Measurements from ENCODE around the gene HSBP1L1. TPM values are rescaled to one million over a fixed set of nuclear protein-coding genes. Genes with fewer than 3 reads are reported as not detected.

HSBP1L1 gene
- total RNA-seq, 1 donor from 2014 or later, result 1.3 TPM

DNA sequence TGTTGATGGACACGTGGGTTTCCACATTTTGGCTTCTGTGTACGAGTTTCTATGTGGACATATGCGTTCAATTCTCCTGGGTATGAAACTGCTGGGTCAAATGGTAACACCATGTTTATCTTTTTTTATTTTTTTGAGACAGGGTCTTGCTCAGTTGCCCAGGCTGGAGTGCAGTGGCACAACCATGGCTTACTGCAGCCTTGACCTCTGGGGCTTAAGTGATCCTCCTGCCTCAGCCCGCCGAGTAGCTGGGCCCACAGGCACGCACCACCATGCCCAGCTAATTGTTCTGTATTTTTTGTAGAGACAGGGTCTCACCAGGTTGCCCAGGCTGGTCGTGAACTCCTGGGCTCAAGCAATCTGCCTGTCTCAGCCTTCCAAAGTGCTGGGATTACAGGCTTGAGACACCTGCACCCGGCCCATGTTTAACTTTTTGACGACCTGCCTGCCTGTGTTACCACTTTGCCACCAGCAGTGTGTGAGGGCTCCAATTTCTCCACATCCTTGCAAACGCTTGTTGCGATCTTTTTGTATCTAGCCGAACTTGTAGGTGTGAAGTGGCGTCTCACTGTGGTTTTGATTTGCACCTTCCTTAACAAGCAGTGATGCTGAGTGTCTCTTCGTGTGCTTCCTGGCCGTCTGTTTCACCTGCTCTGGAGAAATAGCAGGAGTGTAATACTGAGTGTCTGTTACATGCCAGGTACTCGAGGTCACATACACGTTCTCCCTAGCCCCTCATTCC, 6.9 kb downstream of the HSBP1L1 start:
- no peaks in the 10 kb centered on the region for H3K27me3 ChIP-seq
- DNase-seq (ENCODE audit: low spot score in 2 of 2), result no peak
- intact Hi-C loops (cut with DNase I), result no loop called here
- TF ChIP-seq, protein P1, sequence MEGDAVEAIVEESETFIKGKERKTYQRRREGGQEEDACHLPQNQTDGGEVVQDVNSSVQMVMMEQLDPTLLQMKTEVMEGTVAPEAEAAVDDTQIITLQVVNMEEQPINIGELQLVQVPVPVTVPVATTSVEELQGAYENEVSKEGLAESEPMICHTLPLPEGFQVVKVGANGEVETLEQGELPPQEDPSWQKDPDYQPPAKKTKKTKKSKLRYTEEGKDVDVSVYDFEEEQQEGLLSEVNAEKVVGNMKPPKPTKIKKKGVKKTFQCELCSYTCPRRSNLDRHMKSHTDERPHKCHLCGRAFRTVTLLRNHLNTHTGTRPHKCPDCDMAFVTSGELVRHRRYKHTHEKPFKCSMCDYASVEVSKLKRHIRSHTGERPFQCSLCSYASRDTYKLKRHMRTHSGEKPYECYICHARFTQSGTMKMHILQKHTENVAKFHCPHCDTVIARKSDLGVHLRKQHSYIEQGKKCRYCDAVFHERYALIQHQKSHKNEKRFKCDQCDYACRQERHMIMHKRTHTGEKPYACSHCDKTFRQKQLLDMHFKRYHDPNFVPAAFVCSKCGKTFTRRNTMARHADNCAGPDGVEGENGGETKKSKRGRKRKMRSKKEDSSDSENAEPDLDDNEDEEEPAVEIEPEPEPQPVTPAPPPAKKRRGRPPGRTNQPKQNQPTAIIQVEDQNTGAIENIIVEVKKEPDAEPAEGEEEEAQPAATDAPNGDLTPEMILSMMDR (IDR thresholded peaks at IDR 0.05), result no peak
- no peaks in the 10 kb centered on the region for H3K4me1 ChIP-seq
- H3K4me3 ChIP-seq, result no peak overlapping the region
- no peaks in the 10 kb centered on the region for H3K9me3 ChIP-seq
- peaks cover 27 to 55% of the 10 kb centered on the region in 2 donors for H3K36me3 ChIP-seq
- no peak overlapping the region for H3K27ac ChIP-seq

DNA sequence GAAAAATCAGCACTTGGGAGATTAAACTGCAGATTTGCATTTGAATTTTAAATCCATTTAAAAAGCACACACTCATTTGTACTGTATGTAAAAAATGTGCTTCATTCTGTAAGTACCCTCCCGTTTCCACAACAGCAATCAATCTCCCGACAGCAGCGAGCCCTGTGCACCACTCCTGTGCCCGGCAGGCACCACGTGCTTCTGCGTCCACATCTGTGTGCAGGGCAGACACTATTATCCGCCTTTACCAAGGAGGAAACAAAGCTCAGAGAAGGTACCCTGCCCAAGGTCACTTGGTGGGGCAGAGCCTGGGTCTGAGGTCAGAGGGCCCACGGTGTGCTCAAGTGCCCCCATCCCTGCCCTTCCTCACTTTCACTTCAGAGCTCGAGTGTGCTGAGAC, 7.5 kb downstream of the HSBP1L1 start:
- Histone ChIP-seq H3K9me3 (no peaks in the 10 kb centered on the region), H3K27me3 (no peaks in the 10 kb centered on the region), H3K4me3 (no peak overlapping the region), H3K4me1 (no peaks in the 10 kb centered on the region), H3K36me3 (peaks cover 27 to 55% of the 10 kb centered on the region in 2 donors), H3K27ac (no peak overlapping the region)
- DNase-seq (ENCODE audit: low spot score in 2 of 2), result no peak
- intact Hi-C loops (cut with DNase I), result no loop called here
- TF ChIP-seq, protein P1 (IDR thresholded peaks at IDR 0.05), result no peak

DNA sequence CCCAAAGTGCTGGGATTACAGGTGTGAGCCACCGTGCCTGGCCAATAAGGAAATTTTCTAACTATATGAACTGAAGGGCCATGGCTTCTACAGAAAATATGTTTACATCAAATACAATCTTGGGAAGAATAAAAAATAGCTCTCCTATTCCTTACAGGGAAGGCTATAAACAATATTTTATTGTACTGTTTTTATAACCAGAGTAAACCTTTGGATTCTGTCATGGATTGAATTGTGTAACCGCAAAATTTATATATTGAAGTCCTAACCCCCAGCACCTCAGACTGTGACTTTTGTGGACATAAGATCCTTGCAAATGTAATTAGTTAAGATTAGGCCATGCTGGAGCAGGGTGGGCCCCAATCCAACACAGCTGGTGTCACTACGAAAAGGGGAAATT, 8.3 kb downstream of the HSBP1L1 start:
- TF ChIP-seq, protein P1 (IDR thresholded peaks at IDR 0.05), result no peak
- no peak overlapping the region for H3K27ac ChIP-seq
- peaks cover 27 to 55% of the 10 kb centered on the region in 2 donors for H3K36me3 ChIP-seq
- H3K4me3 ChIP-seq, result no peak overlapping the region
- H3K27me3 ChIP-seq, result no peaks in the 10 kb centered on the region
- H3K4me1 ChIP-seq, result no peaks in the 10 kb centered on the region
- no peaks in the 10 kb centered on the region for H3K9me3 ChIP-seq
- intact Hi-C loops (cut with DNase I), result no loop called here
- no peak for DNase-seq (ENCODE audit: low spot score in 2 of 2)

DNA sequence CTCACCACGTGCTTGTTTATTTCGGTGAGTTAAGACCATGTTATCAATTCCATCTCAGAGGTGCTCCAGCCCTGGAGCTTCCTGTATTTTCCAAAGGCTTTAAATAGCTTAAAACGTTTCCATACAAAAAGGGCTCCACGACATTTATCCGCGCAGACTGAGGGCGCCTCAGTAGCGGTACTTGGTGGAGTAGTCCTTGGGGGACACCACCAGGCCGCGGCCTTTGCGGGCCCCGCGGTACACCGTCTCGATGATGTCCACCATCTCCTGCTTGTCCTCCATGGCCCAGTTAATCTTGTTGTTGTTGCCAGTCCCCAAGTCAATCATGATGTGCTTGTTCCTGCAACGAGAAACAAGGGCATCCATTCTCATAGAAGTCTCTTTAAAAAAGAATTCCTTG, 9.1 kb downstream of the HSBP1L1 start:
- Histone ChIP-seq H3K9me3 (no peaks in the 10 kb centered on the region), H3K4me3 (no peak overlapping the region), H3K27ac (no peak overlapping the region), H3K36me3 (peaks cover 27 to 55% of the 10 kb centered on the region in 2 donors), H3K27me3 (no peaks in the 10 kb centered on the region), H3K4me1 (no peaks in the 10 kb centered on the region)
- TF ChIP-seq, protein P1 (IDR thresholded peaks at IDR 0.05), result no peak
- intact Hi-C loops (cut with DNase I), result no loop called here
- DNase-seq (ENCODE audit: low spot score in 2 of 2), result no peak

DNA sequence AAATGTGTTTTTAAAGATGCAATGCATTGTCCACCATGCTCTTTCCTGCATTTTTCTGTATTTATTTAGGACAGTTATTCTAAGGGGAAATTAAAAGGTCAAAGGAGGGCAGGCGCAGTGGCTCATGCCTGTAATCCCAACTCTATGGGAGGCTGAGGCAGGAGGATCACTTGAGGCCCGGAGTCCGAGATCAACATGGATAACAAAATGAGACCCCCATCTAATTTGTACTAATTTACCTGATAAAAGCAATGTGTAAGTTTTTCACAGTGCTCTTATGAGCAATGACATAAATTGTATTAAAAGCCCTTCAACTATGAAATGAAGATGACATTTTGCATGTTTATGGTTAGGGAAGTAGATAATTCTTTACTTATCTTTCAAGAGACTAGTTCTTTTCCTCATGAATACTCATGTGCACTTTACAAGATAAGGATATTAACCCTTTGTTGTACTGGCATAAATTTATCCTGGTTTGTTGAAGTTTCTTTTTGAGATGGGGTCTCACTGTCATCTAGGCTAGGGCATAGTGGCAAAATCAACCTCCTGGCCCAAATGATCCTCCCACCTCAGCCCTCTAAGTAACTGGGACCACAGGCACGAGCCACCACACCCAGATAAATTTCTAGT, 9.7 kb downstream of the HSBP1L1 start:
- Histone ChIP-seq H3K4me3 (no peak overlapping the region), H3K27me3 (no peaks in the 10 kb centered on the region), H3K27ac (no peak overlapping the region), H3K9me3 (no peaks in the 10 kb centered on the region), H3K4me1 (no peaks in the 10 kb centered on the region), H3K36me3 (peaks cover 27 to 55% of the 10 kb centered on the region in 2 donors)
- TF ChIP-seq, protein P1 (IDR thresholded peaks at IDR 0.05), result no peak
- DNase-seq (ENCODE audit: low spot score in 2 of 2), result no peak
- intact Hi-C loops (cut with DNase I), result no loop called here

Data from ascending aorta (tissue), 2 donors.